WTC11 (cell line): ENCODE results near the gene MS4A15. TPM values are rescaled to one million over a fixed set of nuclear protein-coding genes. Genes with fewer than 3 reads are reported as not detected.

ENCODE experiments used
- ATAC-seq: fragments of 200-7000 bp; cut with Tn5 transposase; 2 replicates; pipeline ENCODE4 v1.10.0; 2021; ENCODE audit warnings: mild to moderate bottlenecking, moderate library complexity
- CTCF ChIA-PET: fragments of 300-600 bp; sonication (Branson Sonifier 250); formaldehyde crosslinking; loops from one replicate; lab custom pipeline; 2021; ENCODE audit warnings: antibody characterized with exemption; lab: Charles Lee
- POLR2A ChIA-PET: fragments of 350-600 bp; sonication (Branson Sonifier 250); formaldehyde crosslinking; loops from one replicate; lab custom pipeline; 2021; ENCODE audit warnings: antibody characterized with exemption; lab: Charles Lee
- DNase-seq: peaks from one replicate; pipeline ENCODE4 v3.0.0; 2021; ENCODE audit warnings: low spot score
- H3K27ac Mint-ChIP-seq: 2 replicates; pipeline ENCODE4 v1.8.0; 2021; ENCODE audit warnings: mixed read lengths
- H3K27me3 Mint-ChIP-seq: 2 replicates; pipeline ENCODE4 v1.8.0; 2021; ENCODE audit warnings: low read depth, mild to moderate bottlenecking, moderate library complexity, mixed read lengths
- H3K36me3 Mint-ChIP-seq: 2 replicates; pipeline ENCODE4 v1.8.0; 2021; ENCODE audit warnings: mixed read lengths
- H3K4me1 Mint-ChIP-seq: 2 replicates; pipeline ENCODE4 v1.8.0; 2022; ENCODE audit warnings: mixed read lengths
- H3K4me3 Mint-ChIP-seq: 2 replicates; pipeline ENCODE4 v1.8.0; 2021; ENCODE audit warnings: mild to moderate bottlenecking, moderate library complexity, mixed read lengths
- H3K9me3 Mint-ChIP-seq: 2 replicates; pipeline ENCODE4 v1.8.0; 2021; ENCODE audit warnings: mixed read lengths
- CBFB ChIP-seq: sonication (generic); formaldehyde crosslinking; IDR thresholded peaks from 2 replicates; pipeline ENCODE4 v1.8.1; 2022; ENCODE audit warnings: mild to moderate bottlenecking, low read depth, missing genetic modification reagents
- ESRRA ChIP-seq: sonication (generic); formaldehyde crosslinking; IDR thresholded peaks from 2 replicates; pipeline ENCODE4 v1.8.1; 2022; ENCODE audit warnings: mild to moderate bottlenecking, missing genetic modification reagents, borderline replicate concordance
- ETV6 ChIP-seq: sonication (generic); formaldehyde crosslinking; IDR thresholded peaks from 2 replicates; pipeline ENCODE4 v1.8.1; 2022; ENCODE audit warnings: mild to moderate bottlenecking, missing genetic modification reagents
- FOXJ3 ChIP-seq: sonication (generic); formaldehyde crosslinking; IDR thresholded peaks from 2 replicates; pipeline ENCODE4 v1.9.0; 2021; ENCODE audit warnings: missing genetic modification reagents, mild to moderate bottlenecking, borderline replicate concordance
- FOXK1 ChIP-seq: sonication (generic); formaldehyde crosslinking; IDR thresholded peaks from 2 replicates; pipeline ENCODE4 v1.8.0; 2022; ENCODE audit warnings: mild to moderate bottlenecking, moderate library complexity, missing genetic modification reagents
- GTF2I ChIP-seq: fragments of 250-450 bp; sonication (Bioruptor Pico); conservative IDR thresholded peaks from 2 replicates; pipeline ENCODE4 v1.4.0; 2021; ENCODE audit warnings: mild to moderate bottlenecking
- HMGA2 ChIP-seq: fragments of 250-450 bp; sonication (Bioruptor Pico); IDR thresholded peaks from 2 replicates; pipeline ENCODE4 v1.4.0; 2021; ENCODE audit warnings: mild to moderate bottlenecking, moderate library complexity
- JAZF1 ChIP-seq: fragments of 250-450 bp; sonication (Bioruptor Pico); IDR thresholded peaks from 2 replicates; pipeline ENCODE4 v1.9.0; 2021; ENCODE audit warnings: moderate library complexity, mild to moderate bottlenecking, inconsistent platforms
- NR3C1 ChIP-seq: sonication (generic); formaldehyde crosslinking; conservative IDR thresholded peaks from 2 replicates; pipeline ENCODE4 v1.8.1; 2023; ENCODE audit warnings: low read depth, mild to moderate bottlenecking, missing genetic modification reagents
- TCF7 ChIP-seq: sonication (generic); formaldehyde crosslinking; IDR thresholded peaks from 2 replicates; pipeline ENCODE4 v1.8.0; 2022; ENCODE audit warnings: mild to moderate bottlenecking, low read depth, missing genetic modification reagents, moderate library complexity
- TP53 ChIP-seq: sonication (generic); formaldehyde crosslinking; IDR thresholded peaks from 2 replicates; pipeline ENCODE4 v1.8.1; 2023; ENCODE audit warnings: mild to moderate bottlenecking, missing genetic modification reagents
- ZNF396 ChIP-seq: fragments of 250-450 bp; sonication (Bioruptor Pico); IDR thresholded peaks from 2 replicates; pipeline ENCODE4 v1.8.0; 2021; ENCODE audit warnings: mild to moderate bottlenecking, moderate library complexity, borderline replicate concordance
- ZNF671 ChIP-seq: fragments of 250-450 bp; sonication (Bioruptor Pico); IDR thresholded peaks from 2 replicates; pipeline ENCODE4 v1.8.0; 2021; ENCODE audit warnings: mild to moderate bottlenecking
- total RNA-seq: library from RNA; stranded (reverse); gene quantifications from 3 replicates; pipeline ENCODE4 v1.2.3, GENCODE V29; 2021
- TF ChIP-seq, protein P1 (sequence below): sonication (generic); formaldehyde crosslinking; IDR thresholded peaks from 2 replicates; pipeline ENCODE4 v1.8.0; 2023; ENCODE audit warnings: missing genetic modification reagents, mild to moderate bottlenecking, borderline replicate concordance
- TF ChIP-seq, protein P2 (sequence below): sonication (generic); formaldehyde crosslinking; IDR thresholded peaks from 2 replicates; pipeline ENCODE4 v1.8.0; 2023; ENCODE audit warnings: missing genetic modification reagents
- TF ChIP-seq, protein P3 (sequence below): sonication (generic); formaldehyde crosslinking; conservative IDR thresholded peaks from 2 replicates; pipeline ENCODE4 v1.8.1; 2023; ENCODE audit warnings: mild to moderate bottlenecking, low read depth, missing genetic modification reagents, moderate library complexity
- TF ChIP-seq, protein P4 (sequence below): fragments of 250-450 bp; sonication (Bioruptor Pico); IDR thresholded peaks from 2 replicates; pipeline ENCODE4 v1.9.0; 2021; ENCODE audit warnings: mild to moderate bottlenecking, borderline replicate concordance
- TF ChIP-seq, protein P5 (sequence below): sonication (generic); formaldehyde crosslinking; conservative IDR thresholded peaks from 2 replicates; pipeline ENCODE4 v1.8.1; 2022; ENCODE audit warnings: mild to moderate bottlenecking, missing genetic modification reagents
- TF ChIP-seq, protein P6 (sequence below): sonication (generic); formaldehyde crosslinking; IDR thresholded peaks from 2 replicates; pipeline ENCODE4 v1.8.0; 2022; ENCODE audit warnings: mild to moderate bottlenecking, missing genetic modification reagents
- TF ChIP-seq, protein P7 (sequence below): sonication (generic); formaldehyde crosslinking; IDR thresholded peaks from 2 replicates; pipeline ENCODE4 v1.8.1; 2023; ENCODE audit warnings: mild to moderate bottlenecking, missing genetic modification reagents

MS4A15 gene
- total RNA-seq, 1 experiment from 2014 or later: 0.09 TPM

DNA sequence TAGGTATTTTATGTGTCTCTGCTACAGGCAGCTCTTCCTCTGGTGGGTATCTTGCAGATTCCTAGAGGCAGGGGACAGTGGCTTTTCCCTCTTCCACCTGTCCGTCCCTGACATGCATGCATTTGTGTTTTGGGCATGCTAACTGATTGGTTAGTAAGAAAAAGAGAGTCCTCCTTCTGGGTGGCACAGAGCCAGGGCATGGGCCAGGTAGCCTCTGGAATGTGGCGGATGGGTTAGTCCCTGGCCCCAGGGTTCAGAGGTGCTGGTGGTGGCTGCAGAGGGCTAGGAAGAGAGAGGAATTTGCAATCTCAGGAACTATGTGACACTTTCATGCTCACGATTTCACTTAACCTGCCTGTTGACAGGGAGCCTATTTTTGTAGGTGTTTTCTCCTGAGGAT lies 5.8 kb upstream of the MS4A15 start:
- H3K27me3 Mint-ChIP-seq: peaks cover 3% of the 10 kb centered on the region; the same call in 1 of the 2 replicates
- no peaks in the 10 kb centered on the region; the same call in 1 of the 2 replicates for H3K4me1 Mint-ChIP-seq
- peaks cover 8% of the 10 kb centered on the region for H3K9me3 Mint-ChIP-seq
- ChIA-PET POLR2A (no interaction called here), CTCF (interaction anchor here (1.4 to 3.3 kb wide), 2 partner anchors 12 to 25 kb away, joined by 6 to 20 read pairs; no protein-coding TSS in a partner anchor)
- no peak overlapping the region for H3K4me3 Mint-ChIP-seq
- no peaks in the 10 kb centered on the region for H3K36me3 Mint-ChIP-seq
- DNase-seq (no peak), ATAC-seq (no peak)
- no peak overlapping the region for H3K27ac Mint-ChIP-seq
- TF ChIP-seq, protein P1, sequence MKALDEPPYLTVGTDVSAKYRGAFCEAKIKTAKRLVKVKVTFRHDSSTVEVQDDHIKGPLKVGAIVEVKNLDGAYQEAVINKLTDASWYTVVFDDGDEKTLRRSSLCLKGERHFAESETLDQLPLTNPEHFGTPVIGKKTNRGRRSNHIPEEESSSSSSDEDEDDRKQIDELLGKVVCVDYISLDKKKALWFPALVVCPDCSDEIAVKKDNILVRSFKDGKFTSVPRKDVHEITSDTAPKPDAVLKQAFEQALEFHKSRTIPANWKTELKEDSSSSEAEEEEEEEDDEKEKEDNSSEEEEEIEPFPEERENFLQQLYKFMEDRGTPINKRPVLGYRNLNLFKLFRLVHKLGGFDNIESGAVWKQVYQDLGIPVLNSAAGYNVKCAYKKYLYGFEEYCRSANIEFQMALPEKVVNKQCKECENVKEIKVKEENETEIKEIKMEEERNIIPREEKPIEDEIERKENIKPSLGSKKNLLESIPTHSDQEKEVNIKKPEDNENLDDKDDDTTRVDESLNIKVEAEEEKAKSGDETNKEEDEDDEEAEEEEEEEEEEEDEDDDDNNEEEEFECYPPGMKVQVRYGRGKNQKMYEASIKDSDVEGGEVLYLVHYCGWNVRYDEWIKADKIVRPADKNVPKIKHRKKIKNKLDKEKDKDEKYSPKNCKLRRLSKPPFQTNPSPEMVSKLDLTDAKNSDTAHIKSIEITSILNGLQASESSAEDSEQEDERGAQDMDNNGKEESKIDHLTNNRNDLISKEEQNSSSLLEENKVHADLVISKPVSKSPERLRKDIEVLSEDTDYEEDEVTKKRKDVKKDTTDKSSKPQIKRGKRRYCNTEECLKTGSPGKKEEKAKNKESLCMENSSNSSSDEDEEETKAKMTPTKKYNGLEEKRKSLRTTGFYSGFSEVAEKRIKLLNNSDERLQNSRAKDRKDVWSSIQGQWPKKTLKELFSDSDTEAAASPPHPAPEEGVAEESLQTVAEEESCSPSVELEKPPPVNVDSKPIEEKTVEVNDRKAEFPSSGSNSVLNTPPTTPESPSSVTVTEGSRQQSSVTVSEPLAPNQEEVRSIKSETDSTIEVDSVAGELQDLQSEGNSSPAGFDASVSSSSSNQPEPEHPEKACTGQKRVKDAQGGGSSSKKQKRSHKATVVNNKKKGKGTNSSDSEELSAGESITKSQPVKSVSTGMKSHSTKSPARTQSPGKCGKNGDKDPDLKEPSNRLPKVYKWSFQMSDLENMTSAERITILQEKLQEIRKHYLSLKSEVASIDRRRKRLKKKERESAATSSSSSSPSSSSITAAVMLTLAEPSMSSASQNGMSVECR (CRISPR knock-in tag): no peak
- TF ChIP-seq NR3C1 (CRISPR knock-in tag) (no peak), JAZF1 (CRISPR knock-in tag) (no peak), GTF2I (CRISPR knock-in tag) (no peak), TP53 (no peak)
- TF ChIP-seq, protein P2, sequence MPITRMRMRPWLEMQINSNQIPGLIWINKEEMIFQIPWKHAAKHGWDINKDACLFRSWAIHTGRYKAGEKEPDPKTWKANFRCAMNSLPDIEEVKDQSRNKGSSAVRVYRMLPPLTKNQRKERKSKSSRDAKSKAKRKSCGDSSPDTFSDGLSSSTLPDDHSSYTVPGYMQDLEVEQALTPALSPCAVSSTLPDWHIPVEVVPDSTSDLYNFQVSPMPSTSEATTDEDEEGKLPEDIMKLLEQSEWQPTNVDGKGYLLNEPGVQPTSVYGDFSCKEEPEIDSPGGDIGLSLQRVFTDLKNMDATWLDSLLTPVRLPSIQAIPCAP (CRISPR knock-in tag): no peak
- TF ChIP-seq, protein P3, sequence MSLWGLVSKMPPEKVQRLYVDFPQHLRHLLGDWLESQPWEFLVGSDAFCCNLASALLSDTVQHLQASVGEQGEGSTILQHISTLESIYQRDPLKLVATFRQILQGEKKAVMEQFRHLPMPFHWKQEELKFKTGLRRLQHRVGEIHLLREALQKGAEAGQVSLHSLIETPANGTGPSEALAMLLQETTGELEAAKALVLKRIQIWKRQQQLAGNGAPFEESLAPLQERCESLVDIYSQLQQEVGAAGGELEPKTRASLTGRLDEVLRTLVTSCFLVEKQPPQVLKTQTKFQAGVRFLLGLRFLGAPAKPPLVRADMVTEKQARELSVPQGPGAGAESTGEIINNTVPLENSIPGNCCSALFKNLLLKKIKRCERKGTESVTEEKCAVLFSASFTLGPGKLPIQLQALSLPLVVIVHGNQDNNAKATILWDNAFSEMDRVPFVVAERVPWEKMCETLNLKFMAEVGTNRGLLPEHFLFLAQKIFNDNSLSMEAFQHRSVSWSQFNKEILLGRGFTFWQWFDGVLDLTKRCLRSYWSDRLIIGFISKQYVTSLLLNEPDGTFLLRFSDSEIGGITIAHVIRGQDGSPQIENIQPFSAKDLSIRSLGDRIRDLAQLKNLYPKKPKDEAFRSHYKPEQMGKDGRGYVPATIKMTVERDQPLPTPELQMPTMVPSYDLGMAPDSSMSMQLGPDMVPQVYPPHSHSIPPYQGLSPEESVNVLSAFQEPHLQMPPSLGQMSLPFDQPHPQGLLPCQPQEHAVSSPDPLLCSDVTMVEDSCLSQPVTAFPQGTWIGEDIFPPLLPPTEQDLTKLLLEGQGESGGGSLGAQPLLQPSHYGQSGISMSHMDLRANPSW (CRISPR knock-in tag): no peak
- TF ChIP-seq, protein P4, sequence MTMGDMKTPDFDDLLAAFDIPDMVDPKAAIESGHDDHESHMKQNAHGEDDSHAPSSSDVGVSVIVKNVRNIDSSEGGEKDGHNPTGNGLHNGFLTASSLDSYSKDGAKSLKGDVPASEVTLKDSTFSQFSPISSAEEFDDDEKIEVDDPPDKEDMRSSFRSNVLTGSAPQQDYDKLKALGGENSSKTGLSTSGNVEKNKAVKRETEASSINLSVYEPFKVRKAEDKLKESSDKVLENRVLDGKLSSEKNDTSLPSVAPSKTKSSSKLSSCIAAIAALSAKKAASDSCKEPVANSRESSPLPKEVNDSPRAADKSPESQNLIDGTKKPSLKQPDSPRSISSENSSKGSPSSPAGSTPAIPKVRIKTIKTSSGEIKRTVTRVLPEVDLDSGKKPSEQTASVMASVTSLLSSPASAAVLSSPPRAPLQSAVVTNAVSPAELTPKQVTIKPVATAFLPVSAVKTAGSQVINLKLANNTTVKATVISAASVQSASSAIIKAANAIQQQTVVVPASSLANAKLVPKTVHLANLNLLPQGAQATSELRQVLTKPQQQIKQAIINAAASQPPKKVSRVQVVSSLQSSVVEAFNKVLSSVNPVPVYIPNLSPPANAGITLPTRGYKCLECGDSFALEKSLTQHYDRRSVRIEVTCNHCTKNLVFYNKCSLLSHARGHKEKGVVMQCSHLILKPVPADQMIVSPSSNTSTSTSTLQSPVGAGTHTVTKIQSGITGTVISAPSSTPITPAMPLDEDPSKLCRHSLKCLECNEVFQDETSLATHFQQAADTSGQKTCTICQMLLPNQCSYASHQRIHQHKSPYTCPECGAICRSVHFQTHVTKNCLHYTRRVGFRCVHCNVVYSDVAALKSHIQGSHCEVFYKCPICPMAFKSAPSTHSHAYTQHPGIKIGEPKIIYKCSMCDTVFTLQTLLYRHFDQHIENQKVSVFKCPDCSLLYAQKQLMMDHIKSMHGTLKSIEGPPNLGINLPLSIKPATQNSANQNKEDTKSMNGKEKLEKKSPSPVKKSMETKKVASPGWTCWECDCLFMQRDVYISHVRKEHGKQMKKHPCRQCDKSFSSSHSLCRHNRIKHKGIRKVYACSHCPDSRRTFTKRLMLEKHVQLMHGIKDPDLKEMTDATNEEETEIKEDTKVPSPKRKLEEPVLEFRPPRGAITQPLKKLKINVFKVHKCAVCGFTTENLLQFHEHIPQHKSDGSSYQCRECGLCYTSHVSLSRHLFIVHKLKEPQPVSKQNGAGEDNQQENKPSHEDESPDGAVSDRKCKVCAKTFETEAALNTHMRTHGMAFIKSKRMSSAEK (CRISPR knock-in tag): no peak

DNA sequence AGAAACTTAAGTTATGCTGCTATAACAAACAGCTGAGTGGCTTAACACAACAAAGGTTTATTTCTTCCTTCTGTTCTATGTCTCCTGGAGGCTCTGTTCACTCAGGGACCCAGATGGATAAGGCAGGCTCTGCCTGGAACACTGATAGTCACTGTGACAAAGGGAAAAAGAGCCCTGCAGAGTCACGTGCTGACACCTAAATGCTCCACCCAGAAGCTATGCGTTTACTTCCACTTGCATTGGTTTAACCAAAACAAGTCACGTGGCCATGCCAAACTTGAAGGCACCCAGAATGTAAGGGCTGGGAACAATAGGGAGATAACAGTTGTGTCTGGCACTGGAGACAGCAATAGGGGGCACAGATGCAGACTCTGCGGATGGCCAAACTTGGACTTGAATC lies 3.4 kb upstream of the MS4A15 start:
- Mint-ChIP-seq H3K27ac (no peak overlapping the region), H3K4me3 (no peak overlapping the region), H3K36me3 (no peaks in the 10 kb centered on the region), H3K4me1 (peaks cover 6% of the 10 kb centered on the region), H3K9me3 (peaks cover 5% of the 10 kb centered on the region), H3K27me3 (no peaks in the 10 kb centered on the region)
- POLR2A ChIA-PET: no interaction called here
- no peak for DNase-seq
- no peak for ATAC-seq
- TF ChIP-seq FOXK1: no peak
- TF ChIP-seq ZNF396 (CRISPR knock-in tag): no peak
- TF ChIP-seq, protein P5, sequence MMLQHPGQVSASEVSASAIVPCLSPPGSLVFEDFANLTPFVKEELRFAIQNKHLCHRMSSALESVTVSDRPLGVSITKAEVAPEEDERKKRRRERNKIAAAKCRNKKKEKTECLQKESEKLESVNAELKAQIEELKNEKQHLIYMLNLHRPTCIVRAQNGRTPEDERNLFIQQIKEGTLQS: no peak
- no peak for TF ChIP-seq ESRRA (CRISPR knock-in tag)
- no peak for TF ChIP-seq TP53
- TF ChIP-seq, protein P6, sequence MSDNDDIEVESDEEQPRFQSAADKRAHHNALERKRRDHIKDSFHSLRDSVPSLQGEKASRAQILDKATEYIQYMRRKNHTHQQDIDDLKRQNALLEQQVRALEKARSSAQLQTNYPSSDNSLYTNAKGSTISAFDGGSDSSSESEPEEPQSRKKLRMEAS (CRISPR knock-in tag): no peak
- TF ChIP-seq TCF7: no peak
- TF ChIP-seq ZNF671 (CRISPR knock-in tag): no peak
- no peak for TF ChIP-seq FOXJ3
- TF ChIP-seq, protein P7, sequence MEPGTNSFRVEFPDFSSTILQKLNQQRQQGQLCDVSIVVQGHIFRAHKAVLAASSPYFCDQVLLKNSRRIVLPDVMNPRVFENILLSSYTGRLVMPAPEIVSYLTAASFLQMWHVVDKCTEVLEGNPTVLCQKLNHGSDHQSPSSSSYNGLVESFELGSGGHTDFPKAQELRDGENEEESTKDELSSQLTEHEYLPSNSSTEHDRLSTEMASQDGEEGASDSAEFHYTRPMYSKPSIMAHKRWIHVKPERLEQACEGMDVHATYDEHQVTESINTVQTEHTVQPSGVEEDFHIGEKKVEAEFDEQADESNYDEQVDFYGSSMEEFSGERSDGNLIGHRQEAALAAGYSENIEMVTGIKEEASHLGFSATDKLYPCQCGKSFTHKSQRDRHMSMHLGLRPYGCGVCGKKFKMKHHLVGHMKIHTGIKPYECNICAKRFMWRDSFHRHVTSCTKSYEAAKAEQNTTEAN (CRISPR knock-in tag): no peak
- TF ChIP-seq ETV6 (CRISPR knock-in tag): no peak
- no peak for TF ChIP-seq CBFB
- no peak for TF ChIP-seq HMGA2 (CRISPR knock-in tag)
- TF ChIP-seq, all 79 proteins: peak for 0
- CTCF ChIA-PET: interaction anchor here (0.6 to 2.1 kb wide), 5 partner anchors 10 to 49 kb away, joined by 4 to 9 read pairs (median 4); no protein-coding TSS in a partner anchor
